Sigmoid colon (tissue), 7 donors: Measurements from ENCODE around the gene ZNF385C. TPM values are rescaled to one million over a fixed set of nuclear protein-coding genes. Genes with fewer than 3 reads are reported as not detected.
A peak's percentile ranks its signal among the peaks of the same experiment; 100 is the strongest.

Experiments
- DNase-seq: peaks from one replicate; pipeline ENCODE4 v3.0.0-alpha.2; 2019
- H3K27ac ChIP-seq, 4 donors: fragments of 200-600 bp; sonication (generic); one replicate each; pipeline ENCODE4 v1.5.1; 2016 to 2019; ENCODE audit warnings: mild to moderate bottlenecking in 1 of 4
- H3K27me3 ChIP-seq, 3 donors: fragments of 200-600 bp; sonication (generic); one replicate each; pipeline ENCODE4 v1.5.1; 2019; ENCODE audit warnings: mild to moderate bottlenecking in 1 of 3
- H3K36me3 ChIP-seq, 4 donors: fragments of 200-600 bp; sonication (generic); one replicate each; pipeline ENCODE4 v1.5.1; 2016 to 2019
- H3K4me1 ChIP-seq, 4 donors: fragments of 200-600 bp; sonication (generic); one replicate each; pipeline ENCODE4 v1.5.1; 2017 to 2019
- H3K4me3 ChIP-seq, 4 donors: fragments of 200-600 bp; sonication (generic); one replicate each; pipeline ENCODE4 v1.5.1; 2017 to 2019; ENCODE audit warnings: mild to moderate bottlenecking in 2 of 4, moderate library complexity in 1 of 4
- H3K9me3 ChIP-seq, 4 donors: fragments of 200-600 bp in 3 of 4; sonication (generic) in 3 of 4; one replicate each; pipeline versions ENCODE4 v1.5.1 to v1.6.1; 2013 to 2019
- EP300 ChIP-seq, 4 donors: sonication (generic); formaldehyde crosslinking; IDR thresholded peaks; one replicate each; pipeline ENCODE4 v1.6.1; 2017; ENCODE audit warnings: antibody characterized with exemption in 4 of 4
- POLR2A ChIP-seq, 2 donors: fragments of 450-650 bp; IDR thresholded peaks; one replicate each; pipeline ENCODE4 v1.6.1; 2016; ENCODE audit warnings: antibody characterized with exemption in 2 of 2, mild to moderate bottlenecking in 2 of 2, moderate library complexity in 2 of 2
- POLR2AphosphoS5 ChIP-seq, 4 donors: sonication (generic); formaldehyde crosslinking; IDR thresholded peaks; one replicate each; pipeline ENCODE4 v1.6.1; 2017; ENCODE audit warnings: antibody characterized with exemption in 4 of 4
- WGBS, 2 donors: extraction: QIAGEN DNeasy Blood & Tissue Kit; methylation state at CpG; one replicate each; pipeline ENCODE4 v1.1.7; 2013; 5-methylcytosine and 5-hydroxymethylcytosine counted together
- intact Hi-C: fragments of 100-400 bp; cut with DNase I; formaldehyde crosslinking; loops from one replicate; pipeline ENCODE4 v1.15.1; 2023
- polyA plus RNA-seq, 3 donors: library from polyadenylated mRNA; stranded (reverse); fragments of 200-250 nt; gene quantifications; one replicate each; pipeline ENCODE4 v1.2.3, GENCODE V29; 2013
- total RNA-seq, 4 donors: library from RNA; depleted of rRNA; stranded (reverse); fragments of >200 nt; gene quantifications; one replicate each; pipeline ENCODE4 v1.1.0, GENCODE V29; 2016
- TF ChIP-seq, protein P1 (sequence below), 4 experiments: fragments of 450-650 bp in 3 of 4; fragments of 200-600 bp in 1 of 4; IDR thresholded peaks; one replicate each; pipeline ENCODE4 v1.5.1; 2016 to 2019; ENCODE audit warnings: antibody characterized with exemption in 4 of 4, mild to moderate bottlenecking in 3 of 4, moderate library complexity in 2 of 4
- donor health status: healthy with polysubstance abuse.
- donor health status: Bipolar disorder and iron deficiency.
- donor health status: healthy.

The ZNF385C gene
- total and polyA plus RNA-seq, 7 donors, result 0.33 to 0.60 (median 0.42) TPM; not detected in 4

- Histone ChIP-seq H3K27me3 (no peaks in the 10 kb centered on the region), H3K27ac (peak within 1 kb of the TSS; percentile 45 to 76 (median 68)), H3K4me1 (peaks cover 0 to 33% (median 28%) of the 10 kb centered on the region in 4 donors), H3K9me3 (no peaks in the 10 kb centered on the region), H3K36me3 (peaks cover 3 to 40% (median 16%) of the 10 kb centered on the region in 4 donors), H3K4me3 (peak within 1 kb of the TSS; percentile 61 to 96 (median 78))
- intact Hi-C loops, result no loop called here
- TF ChIP-seq POLR2A (IDR thresholded peaks at IDR 0.05), result no peak
- no peak for TF ChIP-seq EP300 (IDR thresholded peaks at IDR 0.05)
- peak in 3 of 4 donors; percentile 51 to 79 (median 74) for TF ChIP-seq POLR2AphosphoS5 (IDR thresholded peaks at IDR 0.05)
- TF ChIP-seq, protein P1, sequence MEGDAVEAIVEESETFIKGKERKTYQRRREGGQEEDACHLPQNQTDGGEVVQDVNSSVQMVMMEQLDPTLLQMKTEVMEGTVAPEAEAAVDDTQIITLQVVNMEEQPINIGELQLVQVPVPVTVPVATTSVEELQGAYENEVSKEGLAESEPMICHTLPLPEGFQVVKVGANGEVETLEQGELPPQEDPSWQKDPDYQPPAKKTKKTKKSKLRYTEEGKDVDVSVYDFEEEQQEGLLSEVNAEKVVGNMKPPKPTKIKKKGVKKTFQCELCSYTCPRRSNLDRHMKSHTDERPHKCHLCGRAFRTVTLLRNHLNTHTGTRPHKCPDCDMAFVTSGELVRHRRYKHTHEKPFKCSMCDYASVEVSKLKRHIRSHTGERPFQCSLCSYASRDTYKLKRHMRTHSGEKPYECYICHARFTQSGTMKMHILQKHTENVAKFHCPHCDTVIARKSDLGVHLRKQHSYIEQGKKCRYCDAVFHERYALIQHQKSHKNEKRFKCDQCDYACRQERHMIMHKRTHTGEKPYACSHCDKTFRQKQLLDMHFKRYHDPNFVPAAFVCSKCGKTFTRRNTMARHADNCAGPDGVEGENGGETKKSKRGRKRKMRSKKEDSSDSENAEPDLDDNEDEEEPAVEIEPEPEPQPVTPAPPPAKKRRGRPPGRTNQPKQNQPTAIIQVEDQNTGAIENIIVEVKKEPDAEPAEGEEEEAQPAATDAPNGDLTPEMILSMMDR (IDR thresholded peaks at IDR 0.05), result no peak
- DNase-seq, result peak; percentile 91
- 7% methylated on average over 57 of the region's 57 CpGs for WGBS, 2 donors
Observed at GRCh38 chr17:42120770-42121769, 22.8 kb upstream of the ZNF385C start, which contains the start of gene KAT2A. Gene KAT2A, minus strand, starts transcription at chr17:42121367. Its CDS starts 63 bp downstream, at chr17:42121304.

- WGBS, 2 donors, result 46 to 53% methylated on average over 7 of the region's 7 CpGs
- Histone ChIP-seq H3K27ac (peak overlapping the region in 1 of 4 donors; percentile 74), H3K9me3 (no peaks in the 10 kb centered on the region), H3K27me3 (no peaks in the 10 kb centered on the region), H3K4me3 (peak overlapping the region; percentile 61 to 96 (median 78)), H3K36me3 (peaks cover 0 to 39% (median 11%) of the 10 kb centered on the region in 4 donors), H3K4me1 (peaks cover 0 to 33% (median 28%) of the 10 kb centered on the region in 4 donors)
- intact Hi-C loops, result no loop called here
- TF ChIP-seq, protein P1 (IDR thresholded peaks at IDR 0.05), result no peak
- no peak for TF ChIP-seq POLR2A (IDR thresholded peaks at IDR 0.05)
- TF ChIP-seq POLR2AphosphoS5 (IDR thresholded peaks at IDR 0.05), result no peak
- no peak for TF ChIP-seq EP300 (IDR thresholded peaks at IDR 0.05)
- DNase-seq, result no peak
Observed at GRCh38 chr17:42120161-42120769, 22.0 kb upstream of the ZNF385C start.

DNA sequence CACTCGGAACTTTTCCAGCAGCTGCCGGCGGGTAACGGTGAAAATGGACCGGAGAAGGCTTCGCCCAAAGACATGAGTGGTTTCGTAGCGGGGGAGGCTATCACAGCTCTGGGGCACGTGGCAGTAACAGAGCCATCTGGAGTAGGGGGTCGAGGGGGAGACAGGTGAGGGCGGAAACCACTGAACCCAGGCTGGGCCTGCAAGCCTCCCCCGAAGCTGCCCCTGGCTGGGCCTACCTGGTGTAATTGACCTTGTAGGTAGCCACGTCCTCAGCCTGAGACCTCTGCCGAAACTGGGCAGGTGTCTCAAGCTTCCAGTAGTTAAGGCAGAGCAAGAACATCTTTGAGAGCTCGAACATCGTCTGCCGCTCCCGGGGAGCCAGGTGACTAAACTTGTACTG lies 21.0 kb upstream of the ZNF385C start:
- TF ChIP-seq POLR2AphosphoS5 (IDR thresholded peaks at IDR 0.05) (no peak), POLR2A (IDR thresholded peaks at IDR 0.05) (no peak), EP300 (IDR thresholded peaks at IDR 0.05) (no peak)
- TF ChIP-seq, protein P1 (IDR thresholded peaks at IDR 0.05), result no peak
- no peaks in the 10 kb centered on the region for H3K27me3 ChIP-seq
- H3K9me3 ChIP-seq, result no peaks in the 10 kb centered on the region
- no peak for DNase-seq
- H3K4me1 ChIP-seq, result peaks cover 0 to 33% (median 28%) of the 10 kb centered on the region in 4 donors
- H3K4me3 ChIP-seq, result no peak overlapping the region
- no peak overlapping the region for H3K27ac ChIP-seq
- H3K36me3 ChIP-seq, result peaks cover 0 to 41% (median 10%) of the 10 kb centered on the region in 4 donors
- intact Hi-C loops, result no loop called here
- WGBS, 2 donors, result 85 to 89% methylated on average over 18 of the region's 18 CpGs

- Histone ChIP-seq H3K4me1 (peaks cover 0 to 34% (median 29%) of the 10 kb centered on the region in 4 donors), H3K27me3 (no peaks in the 10 kb centered on the region), H3K4me3 (no peak overlapping the region), H3K9me3 (no peaks in the 10 kb centered on the region), H3K36me3 (peaks cover 0 to 48% (median 10%) of the 10 kb centered on the region in 4 donors), H3K27ac (no peak overlapping the region)
- no peak for DNase-seq
- TF ChIP-seq POLR2A (IDR thresholded peaks at IDR 0.05) (no peak), EP300 (IDR thresholded peaks at IDR 0.05) (no peak)
- TF ChIP-seq, protein P1 (IDR thresholded peaks at IDR 0.05), result no peak
- intact Hi-C loops, result no loop called here
- WGBS, 2 donors, result 54 to 70% methylated on average over 2 of the region's 2 CpGs
Observed at GRCh38 chr17:42118545-42118944, 20.3 kb upstream of the ZNF385C start.
